ENCODE results near the gene ZNF302.
"Not testable (repeated sequence)": the region's sequence is repeated elsewhere in the genome, so short reads cannot be mapped to it uniquely, and the experiment has no call there.

ZNF302 gene

GRCh38 chr19:34677386-34678084, at the start of gene ZNF302:
ZNF302 (plus strand) TSS chr19:34677678; CDS start chr19:34678805, 1,127 bp downstream.
- peak within 1 kb of the TSS; percentile 75 for H3K4me3 ChIP-seq (ENCODE audit: low read length)
- TF ChIP-seq ZNF274 (IDR thresholded peaks at IDR 0.05; ENCODE audit: low read depth, low read length), result no peak

- H3K4me3 ChIP-seq (ENCODE audit: low read length), result no peak overlapping the region
- no peak for TF ChIP-seq ZNF274 (IDR thresholded peaks at IDR 0.05; ENCODE audit: low read depth, low read length)
Measured at GRCh38 chr19:34633802-34634201, 43.7 kb upstream of the ZNF302 start.

GRCh38 chr19:34639491-34640085, 37.9 kb upstream of the ZNF302 start:
- H3K4me3 ChIP-seq (ENCODE audit: low read length), result no peak overlapping the region
- no peak for TF ChIP-seq ZNF274 (IDR thresholded peaks at IDR 0.05; ENCODE audit: low read depth, low read length)

- H3K4me3 ChIP-seq (ENCODE audit: low read length), result no peak overlapping the region
- TF ChIP-seq ZNF274 (IDR thresholded peaks at IDR 0.05; ENCODE audit: low read depth, low read length), result no peak
Measured at GRCh38 chr19:34642241-34642640, 35.2 kb upstream of the ZNF302 start.

GRCh38 chr19:34644991-34645461, 32.5 kb upstream of the ZNF302 start:
- no peak for TF ChIP-seq ZNF274 (IDR thresholded peaks at IDR 0.05; ENCODE audit: low read depth, low read length)
- H3K4me3 ChIP-seq (ENCODE audit: low read length), result no peak overlapping the region

- no peak overlapping the region for H3K4me3 ChIP-seq (ENCODE audit: low read length)
Measured at GRCh38 chr19:34645551-34645950, 31.9 kb upstream of the ZNF302 start.

GRCh38 chr19:34649886-34650543, 27.5 kb upstream of the ZNF302 start:
- no peak for TF ChIP-seq ZNF274 (IDR thresholded peaks at IDR 0.05; ENCODE audit: low read depth, low read length)

More at GRCh38 chr19:34645551-34645950, 31.9 kb upstream of the ZNF302 start:
- no peak for TF ChIP-seq ZNF274 (IDR thresholded peaks at IDR 0.05; ENCODE audit: low read depth, low read length)

GRCh38 chr19:34651747-34652146, 25.7 kb upstream of the ZNF302 start:
- H3K4me3 ChIP-seq (ENCODE audit: low read length), result no peak overlapping the region
- no peak for TF ChIP-seq ZNF274 (IDR thresholded peaks at IDR 0.05; ENCODE audit: low read depth, low read length)

More at GRCh38 chr19:34649886-34650543, 27.5 kb upstream of the ZNF302 start:
- H3K4me3 ChIP-seq (ENCODE audit: low read length), result no peak overlapping the region

- TF ChIP-seq ZNF274 (IDR thresholded peaks at IDR 0.05; ENCODE audit: low read depth, low read length), result no peak
- H3K4me3 ChIP-seq (ENCODE audit: low read length), result no peak overlapping the region
Measured at GRCh38 chr19:34654796-34655195, 22.7 kb upstream of the ZNF302 start.

- no peak overlapping the region for H3K4me3 ChIP-seq (ENCODE audit: low read length)
- no peak for TF ChIP-seq ZNF274 (IDR thresholded peaks at IDR 0.05; ENCODE audit: low read depth, low read length)
Measured at GRCh38 chr19:34655651-34656050, 21.8 kb upstream of the ZNF302 start.

GRCh38 chr19:34661357-34661756, 16.1 kb upstream of the ZNF302 start:
- no peak for TF ChIP-seq ZNF274 (IDR thresholded peaks at IDR 0.05; ENCODE audit: low read depth, low read length)
- no peak overlapping the region for H3K4me3 ChIP-seq (ENCODE audit: low read length)

GRCh38 chr19:34662919-34663318, 14.6 kb upstream of the ZNF302 start:
- no peak overlapping the region for H3K4me3 ChIP-seq (ENCODE audit: low read length)
- no peak for TF ChIP-seq ZNF274 (IDR thresholded peaks at IDR 0.05; ENCODE audit: low read depth, low read length)

- TF ChIP-seq ZNF274 (IDR thresholded peaks at IDR 0.05; ENCODE audit: low read depth, low read length), result no peak
- H3K4me3 ChIP-seq (ENCODE audit: low read length), result no peak overlapping the region
Measured at GRCh38 chr19:34664168-34664567, 13.3 kb upstream of the ZNF302 start.

GRCh38 chr19:34664870-34665269, 12.6 kb upstream of the ZNF302 start:
- TF ChIP-seq ZNF274 (IDR thresholded peaks at IDR 0.05; ENCODE audit: low read depth, low read length), result no peak
- H3K4me3 ChIP-seq (ENCODE audit: low read length), result no peak overlapping the region

GRCh38 chr19:34665275-34665674, 12.2 kb upstream of the ZNF302 start:
- H3K4me3 ChIP-seq (ENCODE audit: low read length), result not testable (repeated sequence)
